Stomach (tissue), 9 donors: ENCODE measurements around the gene RPL21. TPM values are rescaled to one million over a fixed set of nuclear protein-coding genes. Genes with fewer than 3 reads are reported as not detected.
A peak's percentile ranks its signal among the peaks of the same experiment; 100 is the strongest.

Experiments used
- DNase-seq, 2 donors: peaks; one replicate each; pipeline versions ENCODE4 v3.0.0 to v3.0.0-alpha.2; 2013 to 2019
- H3K27ac ChIP-seq, 5 donors: fragments of 200-600 bp in 4 of 5; sonication (generic) in 4 of 5; one replicate each; pipeline ENCODE4 v1.5.1; 2013 to 2019; ENCODE audit warnings: mild to moderate bottlenecking in 1 of 5, moderate library complexity in 1 of 5
- H3K27me3 ChIP-seq, 3 donors: fragments of 200-600 bp; sonication (generic); one replicate each; pipeline ENCODE4 v1.5.1; 2017 to 2019; ENCODE audit warnings: mixed run types in 1 of 3
- H3K36me3 ChIP-seq, 4 donors: fragments of 200-600 bp; sonication (generic); 1 replicate in 3 of 4; 2 replicates in 1 of 4; pipeline ENCODE4 v1.5.1; 2016 to 2019
- H3K4me1 ChIP-seq, 4 donors: fragments of 200-600 bp; sonication (generic); one replicate each; pipeline ENCODE4 v1.5.1; 2016 to 2019
- H3K4me3 ChIP-seq, 4 donors: fragments of 200-600 bp; sonication (generic) in 3 of 4; one replicate each; pipeline ENCODE4 v1.5.1; 2016 to 2019; ENCODE audit warnings: mild to moderate bottlenecking in 1 of 4
- H3K9me3 ChIP-seq, 4 donors: fragments of 200-600 bp; sonication (generic); one replicate each; pipeline ENCODE4 v1.5.1; 2016 to 2019
- EP300 ChIP-seq: sonication (generic); formaldehyde crosslinking; IDR thresholded peaks from one replicate; pipeline ENCODE4 v1.6.1; 2017; ENCODE audit warnings: antibody characterized with exemption
- POLR2A ChIP-seq, 4 donors: fragments of 450-650 bp; IDR thresholded peaks; one replicate each; pipeline ENCODE4 v1.6.1; 2016; ENCODE audit warnings: antibody characterized with exemption in 4 of 4, control low read depth in 2 of 4, mild to moderate bottlenecking in 1 of 4, moderate library complexity in 1 of 4
- POLR2AphosphoS5 ChIP-seq, 3 donors: sonication (generic); formaldehyde crosslinking; IDR thresholded peaks; one replicate each; pipeline ENCODE4 v1.6.1; 2016; ENCODE audit warnings: antibody characterized with exemption in 3 of 3
- WGBS, 5 donors: extraction: QIAGEN DNeasy Blood & Tissue Kit in 3 of 5; methylation state at CpG; one replicate each; pipeline versions ENCODE4 v1.1.5 to v1.1.7; 2013 to 2018; 5-methylcytosine and 5-hydroxymethylcytosine counted together
- intact Hi-C: fragments of 100-400 bp; cut with DNase I; formaldehyde crosslinking; loops from one replicate; pipeline ENCODE4 v1.15.1; 2023; ENCODE audit warnings: low total_unique reads
- polyA plus RNA-seq, 3 donors: library from polyadenylated mRNA; stranded (reverse); fragments of 200-250 nt; gene quantifications; one replicate each; pipeline ENCODE4 v1.2.3, GENCODE V29; 2013
- total RNA-seq, 5 donors: library from RNA; depleted of rRNA; stranded (reverse); fragments of >200 nt; gene quantifications; one replicate each; pipeline versions ENCODE4 v1.1.0 to v1.2.3, GENCODE V29; 2014 to 2016
- TF ChIP-seq, protein P1 (sequence below), 7 experiments: fragments of 450-650 bp in 4 of 7; fragments of 200-600 bp in 3 of 7; sonication (generic) in 3 of 7; IDR thresholded peaks; one replicate each; pipeline ENCODE4 v1.5.1; 2016 to 2019; ENCODE audit warnings: antibody characterized with exemption in 7 of 7, control low read depth in 2 of 7, mild to moderate bottlenecking in 1 of 7
- donor health status: healthy with polysubstance abuse.
- donor health status: Bipolar disorder and iron deficiency.
- donor health status: healthy.

Gene RPL21
- total and polyA plus RNA-seq, 8 donors, result 338 to 2,038 (median 966) TPM

DNA sequence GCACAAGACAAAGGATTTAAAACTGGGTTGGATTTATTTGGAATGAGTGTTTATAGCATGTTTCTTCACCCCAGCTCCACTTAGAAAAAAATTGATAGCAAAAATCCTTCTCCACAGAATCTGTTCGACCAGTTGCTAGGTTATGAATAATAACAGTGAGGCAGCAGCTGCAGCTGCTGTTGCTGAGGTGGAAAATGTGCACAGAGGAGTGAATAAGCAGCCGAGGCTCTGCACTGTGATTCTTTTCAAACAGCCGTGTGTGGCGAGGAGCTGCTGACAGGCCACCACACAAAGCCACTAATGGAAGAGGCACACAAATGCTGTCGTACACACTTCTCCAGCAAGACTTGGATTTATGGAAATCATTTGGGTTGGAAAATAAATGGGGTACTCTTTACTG, 12.8 kb downstream of the RPL21 start:
- DNase-seq, result peak in 1 of 2 donors; percentile 79
- TF ChIP-seq POLR2AphosphoS5 (IDR thresholded peaks at IDR 0.05), result peak in 1 of 3 donors; percentile 20
- TF ChIP-seq POLR2A (IDR thresholded peaks at IDR 0.05), result no peak
- H3K36me3 ChIP-seq, result peaks cover 0 to 17% (median 8%) of the 10 kb centered on the region in 4 donors
- H3K9me3 ChIP-seq, result no peaks in the 10 kb centered on the region
- H3K4me3 ChIP-seq, result no peak overlapping the region
- H3K27ac ChIP-seq, result peak overlapping the region in 3 of 5 donors; percentile 44 to 64 (median 53)
- intact Hi-C loops, result no loop called here
- H3K27me3 ChIP-seq, result no peaks in the 10 kb centered on the region
- H3K4me1 ChIP-seq, result peaks cover 0 to 56% (median 10%) of the 10 kb centered on the region in 4 donors
- 50 to 61% (median 57%) methylated on average over 5 of the region's 5 CpGs for WGBS, 5 donors

- Histone ChIP-seq H3K27ac (peak overlapping the region in 3 of 5 donors; percentile 44 to 64 (median 53)), H3K27me3 (no peaks in the 10 kb centered on the region), H3K9me3 (no peaks in the 10 kb centered on the region), H3K4me1 (peaks cover 0 to 56% (median 13%) of the 10 kb centered on the region in 4 donors), H3K4me3 (no peak overlapping the region), H3K36me3 (peaks cover 0 to 13% (median 5%) of the 10 kb centered on the region in 4 donors)
- intact Hi-C loops, result no loop called here
- 34 to 68% (median 55%) methylated on average over 1 of the region's 1 CpG for WGBS, 5 donors
- DNase-seq, result no peak
- TF ChIP-seq, protein P1, sequence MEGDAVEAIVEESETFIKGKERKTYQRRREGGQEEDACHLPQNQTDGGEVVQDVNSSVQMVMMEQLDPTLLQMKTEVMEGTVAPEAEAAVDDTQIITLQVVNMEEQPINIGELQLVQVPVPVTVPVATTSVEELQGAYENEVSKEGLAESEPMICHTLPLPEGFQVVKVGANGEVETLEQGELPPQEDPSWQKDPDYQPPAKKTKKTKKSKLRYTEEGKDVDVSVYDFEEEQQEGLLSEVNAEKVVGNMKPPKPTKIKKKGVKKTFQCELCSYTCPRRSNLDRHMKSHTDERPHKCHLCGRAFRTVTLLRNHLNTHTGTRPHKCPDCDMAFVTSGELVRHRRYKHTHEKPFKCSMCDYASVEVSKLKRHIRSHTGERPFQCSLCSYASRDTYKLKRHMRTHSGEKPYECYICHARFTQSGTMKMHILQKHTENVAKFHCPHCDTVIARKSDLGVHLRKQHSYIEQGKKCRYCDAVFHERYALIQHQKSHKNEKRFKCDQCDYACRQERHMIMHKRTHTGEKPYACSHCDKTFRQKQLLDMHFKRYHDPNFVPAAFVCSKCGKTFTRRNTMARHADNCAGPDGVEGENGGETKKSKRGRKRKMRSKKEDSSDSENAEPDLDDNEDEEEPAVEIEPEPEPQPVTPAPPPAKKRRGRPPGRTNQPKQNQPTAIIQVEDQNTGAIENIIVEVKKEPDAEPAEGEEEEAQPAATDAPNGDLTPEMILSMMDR (IDR thresholded peaks at IDR 0.05), result no peak
- TF ChIP-seq POLR2A (IDR thresholded peaks at IDR 0.05) (no peak), POLR2AphosphoS5 (IDR thresholded peaks at IDR 0.05) (no peak), EP300 (no peak)
These were observed 13.3 kb downstream of the RPL21 start for GRCh38 chr13:27264648-27265047.

DNA sequence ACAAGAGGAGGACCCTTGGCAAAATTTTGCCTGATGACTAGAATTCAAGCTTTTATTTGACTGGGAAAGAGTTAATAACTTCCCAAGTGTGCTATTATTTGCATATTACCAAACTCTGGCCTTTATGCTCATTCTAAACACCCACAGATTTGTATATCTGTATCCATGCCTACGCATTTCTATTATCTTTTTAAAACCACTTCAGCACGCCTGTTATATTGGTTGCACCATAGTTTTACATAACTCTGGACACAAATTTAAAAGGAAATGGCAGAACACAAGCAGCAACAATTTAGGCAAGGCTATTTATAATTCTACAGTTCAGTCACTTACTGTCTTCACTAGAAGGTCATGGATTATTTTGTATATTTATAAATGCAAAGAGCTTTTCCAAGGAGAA, 15.6 kb downstream of the RPL21 start:
- WGBS, 5 donors, result 15 to 51% (median 36%) methylated on average over 2 of the region's 2 CpGs
- Histone ChIP-seq H3K4me3 (no peak overlapping the region), H3K27me3 (no peaks in the 10 kb centered on the region), H3K36me3 (peaks cover 0 to 7% (median 3%) of the 10 kb centered on the region in 4 donors), H3K9me3 (no peaks in the 10 kb centered on the region), H3K27ac (no peak overlapping the region), H3K4me1 (peaks cover 4 to 66% (median 26%) of the 10 kb centered on the region in 4 donors)
- TF ChIP-seq POLR2AphosphoS5 (IDR thresholded peaks at IDR 0.05) (no peak), POLR2A (IDR thresholded peaks at IDR 0.05) (no peak)
- intact Hi-C loops, result no loop called here
- no peak for DNase-seq

- H3K4me1 ChIP-seq, result peaks cover 4 to 70% (median 32%) of the 10 kb centered on the region in 4 donors
- 64 to 91% (median 81%) methylated on average over 2 of the region's 2 CpGs for WGBS, 5 donors
- H3K36me3 ChIP-seq, result peaks cover 0 to 1% (median under 1%) of the 10 kb centered on the region in 4 donors
- H3K27ac ChIP-seq, result no peak overlapping the region
- intact Hi-C loops, result no loop called here
- H3K4me3 ChIP-seq, result no peak overlapping the region
- no peaks in the 10 kb centered on the region for H3K27me3 ChIP-seq
- TF ChIP-seq POLR2AphosphoS5 (IDR thresholded peaks at IDR 0.05) (no peak), POLR2A (IDR thresholded peaks at IDR 0.05) (no peak), EP300 (no peak)
- TF ChIP-seq, protein P1 (IDR thresholded peaks at IDR 0.05), result no peak
- DNase-seq, result no peak
- no peaks in the 10 kb centered on the region for H3K9me3 ChIP-seq
These were observed 16.2 kb downstream of the RPL21 start for GRCh38 chr13:27267596-27267995.

DNA sequence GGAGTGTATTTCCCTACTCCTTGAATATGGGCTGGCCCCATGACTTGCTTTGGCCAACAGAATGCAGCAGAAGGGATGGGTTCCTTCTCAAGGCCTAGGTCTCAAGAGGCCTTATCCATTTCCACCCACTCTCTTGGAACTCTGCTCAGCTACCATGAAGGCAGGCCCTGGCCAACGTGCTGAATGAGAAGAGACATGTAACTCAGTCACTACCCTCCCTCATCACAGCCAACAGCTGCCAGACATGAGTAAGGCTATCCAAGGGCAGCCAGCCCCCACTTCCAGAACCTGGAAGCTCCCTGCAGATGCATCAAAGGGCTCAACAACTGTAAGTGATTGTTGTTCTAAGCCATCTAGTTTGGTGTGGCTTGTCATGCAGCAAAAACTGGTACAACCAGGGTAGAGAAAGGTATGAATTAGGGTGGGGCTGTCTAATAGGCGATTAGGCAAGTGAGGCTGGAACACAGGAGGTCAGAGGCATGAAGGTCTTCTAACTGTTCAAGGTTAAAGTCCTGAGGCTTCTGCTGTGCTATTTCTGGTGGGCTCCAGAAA, 17.8 kb downstream of the RPL21 start:
- H3K4me1 ChIP-seq, result peaks cover 4 to 71% (median 32%) of the 10 kb centered on the region in 4 donors
- no peaks in the 10 kb centered on the region for H3K9me3 ChIP-seq
- peaks cover 0 to 7% (median 3%) of the 10 kb centered on the region in 4 donors for H3K36me3 ChIP-seq
- DNase-seq, result no peak
- no peaks in the 10 kb centered on the region for H3K27me3 ChIP-seq
- intact Hi-C loops, result no loop called here
- H3K4me3 ChIP-seq, result no peak overlapping the region
- no peak for TF ChIP-seq EP300
- 41 to 69% (median 55%) methylated on average over 2 of the region's 2 CpGs for WGBS, 5 donors
- no peak overlapping the region for H3K27ac ChIP-seq
